ENCODE data around the gene TP53I13. TPM values are rescaled to one million over a fixed set of nuclear protein-coding genes. Genes with fewer than 3 reads are reported as not detected.

Gene TP53I13
- total RNA-seq, 4 donors from 2014 or later: 119 to 188 (median 152) TPM

DNA sequence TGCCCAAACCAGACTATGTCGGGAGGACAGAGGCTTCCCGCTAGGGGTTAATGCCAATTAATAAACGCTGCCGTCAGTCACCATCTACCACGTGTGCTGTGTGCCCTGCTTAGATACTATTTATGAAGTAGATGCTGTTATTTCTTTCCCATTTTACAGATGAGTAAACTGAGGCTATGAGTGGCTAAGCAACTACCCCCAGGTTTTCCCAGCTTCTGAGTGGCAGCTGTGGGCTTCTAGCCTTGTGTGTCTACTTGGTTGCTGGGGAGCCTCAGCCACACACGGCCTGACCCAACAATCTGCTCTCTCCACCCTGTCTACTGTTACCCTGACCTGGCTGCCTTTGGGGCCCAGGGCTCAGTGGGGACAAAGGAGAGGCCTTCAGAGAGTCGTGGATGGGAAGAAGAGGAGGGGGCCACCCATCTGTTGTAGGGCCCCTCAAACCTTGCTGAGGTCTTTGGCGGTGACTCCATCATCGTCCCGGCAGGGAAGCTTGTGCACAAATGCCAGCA lies 13.8 kb downstream of the TP53I13 start:
- Histone ChIP-seq H3K27me3 (no peaks in the 10 kb centered on the region), H3K36me3 (peaks cover 3 to 52% (median 12%) of the 10 kb centered on the region in 3 donors), H3K4me1 (peaks cover 0 to 98% (median 44%) of the 10 kb centered on the region in 4 donors), H3K4me3 (no peak overlapping the region), H3K9me3 (no peaks in the 10 kb centered on the region), H3K27ac (peak overlapping the region; percentile 58 to 95 (median 86))
- no peak for DNase-seq (ENCODE audit: low spot score in 2 of 2)
- no peak for TF ChIP-seq EP300 (IDR thresholded peaks at IDR 0.05)
- TF ChIP-seq, protein P1, sequence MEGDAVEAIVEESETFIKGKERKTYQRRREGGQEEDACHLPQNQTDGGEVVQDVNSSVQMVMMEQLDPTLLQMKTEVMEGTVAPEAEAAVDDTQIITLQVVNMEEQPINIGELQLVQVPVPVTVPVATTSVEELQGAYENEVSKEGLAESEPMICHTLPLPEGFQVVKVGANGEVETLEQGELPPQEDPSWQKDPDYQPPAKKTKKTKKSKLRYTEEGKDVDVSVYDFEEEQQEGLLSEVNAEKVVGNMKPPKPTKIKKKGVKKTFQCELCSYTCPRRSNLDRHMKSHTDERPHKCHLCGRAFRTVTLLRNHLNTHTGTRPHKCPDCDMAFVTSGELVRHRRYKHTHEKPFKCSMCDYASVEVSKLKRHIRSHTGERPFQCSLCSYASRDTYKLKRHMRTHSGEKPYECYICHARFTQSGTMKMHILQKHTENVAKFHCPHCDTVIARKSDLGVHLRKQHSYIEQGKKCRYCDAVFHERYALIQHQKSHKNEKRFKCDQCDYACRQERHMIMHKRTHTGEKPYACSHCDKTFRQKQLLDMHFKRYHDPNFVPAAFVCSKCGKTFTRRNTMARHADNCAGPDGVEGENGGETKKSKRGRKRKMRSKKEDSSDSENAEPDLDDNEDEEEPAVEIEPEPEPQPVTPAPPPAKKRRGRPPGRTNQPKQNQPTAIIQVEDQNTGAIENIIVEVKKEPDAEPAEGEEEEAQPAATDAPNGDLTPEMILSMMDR (IDR thresholded peaks at IDR 0.05): no peak
- TF ChIP-seq POLR2A (IDR thresholded peaks at IDR 0.05): no peak
- 62 to 70% methylated on average over 10 of the region's 10 CpGs for WGBS, 2 donors

DNA sequence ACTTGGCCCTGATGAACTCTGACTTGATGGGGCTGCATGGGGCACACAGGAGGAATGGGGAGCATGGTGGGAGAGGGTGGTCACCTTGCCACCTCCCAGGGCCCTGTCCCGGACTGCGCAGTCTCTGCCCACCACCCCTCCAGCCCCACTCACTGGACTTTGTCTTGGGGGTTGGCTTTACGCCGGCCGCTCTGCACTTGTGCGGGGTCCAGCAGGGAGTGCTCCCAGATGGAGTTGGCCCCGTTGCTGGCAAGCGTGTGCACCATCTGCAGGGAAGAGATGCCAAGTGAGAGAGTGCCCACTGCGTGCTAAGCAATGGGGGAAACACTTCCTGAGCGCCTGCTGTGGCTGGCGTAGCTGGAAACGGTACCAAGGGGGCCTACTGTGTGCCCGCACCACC lies 14.3 kb downstream of the TP53I13 start:
- TF ChIP-seq EP300 (IDR thresholded peaks at IDR 0.05) (no peak), POLR2A (IDR thresholded peaks at IDR 0.05) (no peak)
- TF ChIP-seq, protein P1 (IDR thresholded peaks at IDR 0.05): no peak
- Histone ChIP-seq H3K9me3 (no peaks in the 10 kb centered on the region), H3K27me3 (no peaks in the 10 kb centered on the region), H3K4me3 (no peak overlapping the region), H3K27ac (peak overlapping the region; percentile 58 to 95 (median 86)), H3K4me1 (peaks cover 0 to 98% (median 45%) of the 10 kb centered on the region in 4 donors), H3K36me3 (peaks cover 3 to 48% (median 12%) of the 10 kb centered on the region in 3 donors)
- no peak for DNase-seq (ENCODE audit: low spot score in 2 of 2)
- 71 to 83% methylated on average over 11 of the region's 13 CpGs for WGBS, 2 donors

DNA sequence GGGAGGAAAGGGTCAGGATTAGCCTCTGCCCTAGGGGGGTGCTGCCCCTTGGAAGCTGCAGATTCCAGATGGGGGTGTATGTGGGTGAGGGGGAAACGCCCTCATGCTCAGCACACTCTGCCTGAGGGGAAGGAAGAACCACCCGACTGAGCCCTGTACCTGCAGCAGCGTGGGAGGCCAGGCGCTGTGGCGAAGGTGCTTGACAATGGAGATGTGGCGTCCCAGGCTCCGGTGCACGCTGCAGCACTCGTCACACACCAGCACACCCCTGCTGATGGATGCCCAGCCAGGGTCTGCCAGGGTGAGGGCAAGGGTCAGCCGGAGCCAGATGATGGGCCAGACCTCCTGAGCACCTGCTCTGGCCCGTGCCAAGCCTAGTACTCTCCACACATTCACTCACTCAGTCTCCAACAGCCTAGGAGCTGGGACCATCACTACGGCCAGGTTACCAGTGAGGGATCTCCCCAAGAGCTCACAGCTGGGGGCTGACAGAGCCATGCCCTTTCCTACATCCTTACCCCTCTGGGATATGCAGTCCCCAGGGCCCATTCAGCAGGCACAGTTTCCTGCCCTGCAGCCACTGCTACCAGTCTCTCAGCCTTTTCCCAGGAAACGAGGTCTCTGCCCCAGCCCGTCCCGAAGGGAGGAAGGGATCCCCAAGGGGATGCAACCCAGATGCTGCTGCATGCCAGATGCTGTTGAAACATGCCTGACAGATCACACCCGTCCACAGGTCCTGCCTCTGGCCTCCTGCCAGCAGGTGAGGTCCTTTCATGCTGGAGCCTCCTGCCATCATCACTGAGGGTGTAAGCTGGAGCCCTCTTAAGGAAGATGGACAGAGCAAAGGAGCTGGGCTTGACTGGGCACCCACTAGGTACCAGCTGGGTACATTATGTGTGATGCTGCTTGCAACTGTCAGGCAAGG lies 15.1 kb downstream of the TP53I13 start:
- Histone ChIP-seq H3K27ac (peak overlapping the region; percentile 78 to 95 (median 86)), H3K9me3 (no peaks in the 10 kb centered on the region), H3K27me3 (no peaks in the 10 kb centered on the region), H3K4me1 (peaks cover 0 to 98% (median 49%) of the 10 kb centered on the region in 4 donors), H3K36me3 (peaks cover 3 to 40% (median 6%) of the 10 kb centered on the region in 3 donors), H3K4me3 (no peak overlapping the region)
- DNase-seq (ENCODE audit: low spot score in 2 of 2): no peak
- 82 to 83% methylated on average over 13 to 14 of the region's 16 CpGs for WGBS, 2 donors
- TF ChIP-seq, protein P1 (IDR thresholded peaks at IDR 0.05): no peak
- TF ChIP-seq EP300 (IDR thresholded peaks at IDR 0.05): no peak
- TF ChIP-seq POLR2A (IDR thresholded peaks at IDR 0.05): no peak

DNA sequence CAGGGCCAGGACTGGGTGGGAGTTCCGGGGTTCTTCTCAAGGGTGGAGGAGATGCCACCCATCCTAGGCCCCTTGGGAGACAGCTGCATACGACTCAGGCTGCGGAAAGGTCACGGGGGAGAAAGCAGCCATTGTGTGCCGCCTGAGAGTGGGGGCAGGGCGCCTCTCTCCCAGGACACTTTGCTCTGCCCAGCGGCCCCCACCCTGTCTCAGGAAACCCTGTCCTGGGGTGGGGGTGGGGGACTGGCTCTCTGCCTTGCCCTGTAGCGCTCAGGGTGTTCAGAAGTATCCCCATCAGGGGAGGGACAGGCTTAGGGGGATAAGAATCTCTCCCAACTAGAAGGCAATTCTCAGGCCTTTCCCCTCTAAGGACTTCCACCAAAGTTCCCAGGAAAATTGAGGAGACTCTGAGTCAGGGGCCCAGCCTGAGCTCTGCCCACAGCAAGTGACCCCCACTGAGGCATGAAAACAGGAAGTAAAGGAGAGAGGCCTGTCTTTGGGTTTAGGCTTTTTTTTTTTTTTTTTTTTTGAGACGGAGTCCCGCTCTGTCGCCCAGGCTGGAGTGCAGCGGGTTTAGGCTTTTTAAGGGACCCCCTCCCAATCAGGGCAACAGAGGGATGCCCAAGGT lies 16.1 kb downstream of the TP53I13 start:
- TF ChIP-seq EP300 (IDR thresholded peaks at IDR 0.05) (peak; percentile 63 to 84), POLR2A (IDR thresholded peaks at IDR 0.05) (peak in 1 of 2 donors; percentile 40)
- TF ChIP-seq, protein P1 (IDR thresholded peaks at IDR 0.05): no peak
- H3K27ac ChIP-seq: peak overlapping the region; percentile 78 to 95 (median 86)
- H3K9me3 ChIP-seq: no peaks in the 10 kb centered on the region
- H3K4me1 ChIP-seq: peaks cover 0 to 91% (median 49%) of the 10 kb centered on the region in 4 donors
- DNase-seq (ENCODE audit: low spot score in 2 of 2): peak in 1 of 2 donors; percentile 50
- peaks cover 3 to 30% (median 6%) of the 10 kb centered on the region in 3 donors for H3K36me3 ChIP-seq
- 19 to 35% methylated on average over 6 to 12 of the region's 12 CpGs for WGBS, 2 donors
- H3K27me3 ChIP-seq: no peaks in the 10 kb centered on the region
- peak overlapping the region in 2 of 4 donors; percentile 16 to 37 for H3K4me3 ChIP-seq

All from tibial nerve (tissue), 4 donors.